Measurements from ENCODE around the gene MAG. TPM values are rescaled to one million over a fixed set of nuclear protein-coding genes. Genes with fewer than 3 reads are reported as not detected.

The MAG gene
- total RNA-seq, 1 donor, result not detected

- TF ChIP-seq CTCF (IDR thresholded peaks at IDR 0.05; ENCODE audit: insufficient read depth, low read length), result no peak
- no peak overlapping the region for H3K4me3 ChIP-seq (ENCODE audit: low read depth, low read length)
- DNase-seq (ENCODE audit: low read depth), result no peak
These were observed 1.4 kb upstream of the MAG start for GRCh38 chr19:35290381-35291127.

DNA sequence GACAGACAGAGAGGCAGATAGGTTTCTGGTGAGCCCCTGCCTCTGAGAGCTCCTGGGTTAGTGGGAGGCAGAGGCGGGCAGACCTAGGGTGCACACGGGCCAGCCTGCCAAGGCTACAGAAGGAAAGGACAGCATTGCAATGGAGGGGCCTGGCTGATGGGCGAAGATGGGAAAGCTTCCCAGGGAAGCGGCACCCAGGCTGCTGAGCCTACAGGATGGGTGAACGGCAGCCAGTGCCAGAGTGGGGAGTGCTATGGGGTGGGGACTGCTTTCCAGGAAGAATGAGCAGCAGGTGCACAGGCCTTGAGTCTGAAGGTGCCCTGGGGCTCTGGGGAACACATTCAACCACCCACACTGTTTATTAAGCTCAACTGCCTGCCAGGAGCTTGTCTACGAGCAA is 702 bp upstream of the MAG start:
- TF ChIP-seq CTCF (IDR thresholded peaks at IDR 0.05; ENCODE audit: insufficient read depth, low read length), result no peak
- no peak for DNase-seq (ENCODE audit: low read depth)
- no peak overlapping the region for H3K4me3 ChIP-seq (ENCODE audit: low read depth, low read length)

DNA sequence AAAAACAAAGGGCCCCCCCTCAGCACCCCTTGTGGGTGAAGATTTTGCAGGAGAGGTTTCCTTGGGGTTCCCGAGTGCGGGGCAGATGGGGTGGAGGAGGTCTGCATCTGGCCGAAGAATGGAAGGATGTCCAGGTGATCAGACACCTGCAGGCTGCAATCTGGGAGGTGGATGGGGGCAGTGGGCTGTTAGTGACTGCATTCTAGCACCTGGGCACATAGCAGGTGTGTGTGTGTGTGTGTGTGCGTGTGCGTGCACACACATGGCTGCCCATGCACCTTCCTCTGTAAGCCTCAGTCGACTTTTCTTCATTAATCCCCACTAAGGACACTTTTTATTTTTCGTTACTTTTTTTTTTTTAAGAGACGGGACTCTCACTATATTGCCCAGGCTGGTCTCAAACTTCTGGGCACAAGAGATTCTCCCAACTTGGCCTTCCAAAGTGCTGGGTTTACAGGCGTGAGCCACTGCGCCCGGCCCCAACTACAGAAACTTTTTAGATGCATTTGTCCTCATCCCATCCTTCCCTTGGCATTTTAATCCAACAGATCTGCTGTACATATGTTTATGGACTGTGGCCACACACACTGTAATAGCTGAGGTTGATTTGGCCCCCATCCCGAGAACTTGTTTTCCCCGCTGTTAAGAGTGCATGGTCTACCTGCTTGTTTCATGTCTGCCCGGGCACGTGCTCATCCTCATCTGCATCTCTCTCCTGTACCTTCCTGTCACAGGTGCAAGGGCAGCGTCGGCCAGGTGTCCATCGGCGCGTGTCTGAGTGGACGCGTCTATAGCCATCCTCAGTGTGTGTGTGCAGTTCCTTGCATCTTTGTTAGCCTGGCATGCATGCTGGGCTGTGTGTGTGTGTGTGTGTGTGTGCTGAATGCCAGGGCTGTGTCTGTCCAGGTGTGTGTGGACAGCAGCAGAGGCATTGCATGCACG is 731 bp downstream of the MAG start:
- no peak for TF ChIP-seq CTCF (IDR thresholded peaks at IDR 0.05; ENCODE audit: insufficient read depth, low read length)
- no peak for DNase-seq (ENCODE audit: low read depth)
- no peak overlapping the region for H3K4me3 ChIP-seq (ENCODE audit: low read depth, low read length)

- DNase-seq (ENCODE audit: low read depth), result no peak
- no peak overlapping the region for H3K4me3 ChIP-seq (ENCODE audit: low read depth, low read length)
- no peak for TF ChIP-seq CTCF (IDR thresholded peaks at IDR 0.05; ENCODE audit: insufficient read depth, low read length)
These were observed 1.4 kb downstream of the MAG start for GRCh38 chr19:35293363-35293739.

- TF ChIP-seq CTCF (IDR thresholded peaks at IDR 0.05; ENCODE audit: insufficient read depth, low read length), result no peak
- no peak for DNase-seq (ENCODE audit: low read depth)
- no peak overlapping the region for H3K4me3 ChIP-seq (ENCODE audit: low read depth, low read length)
These were observed 1.8 kb downstream of the MAG start for GRCh38 chr19:35293808-35294207.

DNA sequence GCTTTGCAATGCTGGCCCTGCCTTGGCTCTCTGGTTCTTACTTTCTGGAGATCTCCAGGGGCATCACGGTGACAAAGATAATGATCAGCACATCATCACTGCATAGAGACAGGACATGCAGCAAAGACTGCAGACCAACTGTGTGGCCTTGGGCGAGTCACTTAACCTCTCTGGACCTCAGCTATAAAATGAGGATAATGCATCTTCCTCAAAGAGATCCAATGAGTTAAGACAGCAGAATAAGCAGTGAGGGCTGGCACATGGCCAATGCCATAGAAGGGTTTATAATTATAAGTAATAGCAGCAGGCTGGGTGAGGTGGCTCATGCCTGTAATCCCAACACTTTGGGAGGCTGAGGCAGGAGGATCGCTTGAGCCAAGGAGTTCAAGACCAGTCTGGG is 2.4 kb downstream of the MAG start:
- TF ChIP-seq CTCF (IDR thresholded peaks at IDR 0.05; ENCODE audit: insufficient read depth, low read length), result no peak
- DNase-seq (ENCODE audit: low read depth), result no peak
- H3K4me3 ChIP-seq (ENCODE audit: low read depth, low read length), result no peak overlapping the region
